Type B pancreatic cell (in vitro differentiated cells): ENCODE measurements around the gene PARS2. TPM values are rescaled to one million over a fixed set of nuclear protein-coding genes. Genes with fewer than 3 reads are reported as not detected.

Source experiments
- DNase-seq: peaks from one replicate; pipeline ENCODE4 v3.0.0; 2021; ENCODE audit warnings: mixed read lengths; ENCODE audit not compliant: unreplicated experiment; ENCODE audit errors: extremely low spot score
- H3K27ac Mint-ChIP-seq: 2 replicates; pipeline ENCODE4 v1.8.0; 2021; ENCODE audit warnings: mild to moderate bottlenecking, mixed read lengths
- H3K27me3 Mint-ChIP-seq: 2 replicates; pipeline ENCODE4 v1.8.0; 2021; ENCODE audit warnings: mixed read lengths
- H3K36me3 Mint-ChIP-seq: 2 replicates; pipeline ENCODE4 v1.8.0; 2021; ENCODE audit warnings: mixed read lengths
- H3K4me1 Mint-ChIP-seq: one replicate; pipeline ENCODE4 v1.8.0; 2021; ENCODE audit warnings: mixed read lengths; ENCODE audit not compliant: unreplicated experiment
- H3K4me3 Mint-ChIP-seq: 2 replicates; pipeline ENCODE4 v1.8.0; 2021; ENCODE audit warnings: mild to moderate bottlenecking, mixed read lengths
- H3K9me3 Mint-ChIP-seq: 2 replicates; pipeline ENCODE4 v1.8.0; 2021; ENCODE audit warnings: mixed read lengths
- CTCF ChIP-seq: fragments of 200-600 bp; sonication (generic); conservative IDR thresholded peaks from 2 replicates; pipeline ENCODE4 v1.5.0; 2021; ENCODE audit warnings: antibody characterized with exemption, mild to moderate bottlenecking
- total RNA-seq: library from RNA; stranded (reverse); gene quantifications from 2 replicates; pipeline ENCODE4 v1.2.1, GENCODE V29; 2021; ENCODE audit warnings: low replicate concordance

Gene PARS2
- total RNA-seq, 1 donor from 2014 or later, result 9.5 TPM

DNA sequence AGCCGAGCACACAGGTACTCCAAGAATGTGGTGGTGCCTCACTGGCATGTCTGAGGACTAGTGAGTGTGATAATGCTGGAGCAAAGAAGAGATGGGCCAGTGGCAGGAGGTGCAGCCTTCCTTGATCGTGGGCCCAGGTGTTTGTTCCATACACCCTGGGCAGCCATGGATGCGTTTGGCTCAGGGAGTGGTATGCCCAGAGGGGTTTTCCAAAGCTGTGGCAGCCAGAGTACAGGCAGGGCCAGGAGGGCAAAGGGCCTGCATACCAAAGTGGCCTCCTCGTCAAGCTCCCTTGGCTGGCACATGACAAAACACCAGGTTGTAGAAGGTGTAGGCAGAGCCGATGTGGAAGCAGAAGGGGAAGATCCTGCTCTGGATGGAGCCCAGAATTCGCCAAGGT is 19.0 kb downstream of the PARS2 start:
- Mint-ChIP-seq H3K27ac (no peak overlapping the region), H3K36me3 (peaks cover 6% of the 10 kb centered on the region), H3K9me3 (no peaks in the 10 kb centered on the region), H3K27me3 (peaks cover 3% of the 10 kb centered on the region), H3K4me3 (no peak overlapping the region), H3K4me1 (no peaks in the 10 kb centered on the region)
- no peak for TF ChIP-seq CTCF
- DNase-seq, result no peak

DNA sequence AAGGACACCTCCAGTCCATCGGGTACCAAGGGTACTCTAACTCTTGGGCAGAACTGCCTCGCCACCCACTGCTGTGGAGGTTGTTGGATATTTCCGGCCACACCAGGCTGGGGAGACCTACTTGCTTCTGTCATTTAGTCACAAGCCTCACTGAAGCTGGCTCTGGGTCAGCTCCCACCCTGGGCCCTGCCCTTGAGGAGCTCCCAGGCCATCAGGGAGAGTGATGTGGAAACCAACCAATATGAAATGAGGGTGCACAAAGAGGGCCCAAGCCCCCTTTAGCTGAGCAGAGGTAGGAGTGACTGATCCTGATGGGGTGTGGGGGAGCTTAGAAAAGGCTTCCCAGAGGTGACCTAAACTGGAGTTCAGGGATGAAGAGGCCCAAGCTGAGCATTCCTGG is 19.6 kb downstream of the PARS2 start:
- Mint-ChIP-seq H3K27ac (no peak overlapping the region), H3K4me1 (no peaks in the 10 kb centered on the region), H3K9me3 (no peaks in the 10 kb centered on the region), H3K36me3 (peaks cover 6% of the 10 kb centered on the region), H3K4me3 (no peak overlapping the region), H3K27me3 (peaks cover under 1% of the 10 kb centered on the region)
- DNase-seq, result no peak
- no peak for TF ChIP-seq CTCF

- Mint-ChIP-seq H3K4me1 (no peaks in the 10 kb centered on the region), H3K27ac (no peak overlapping the region), H3K27me3 (no peaks in the 10 kb centered on the region), H3K4me3 (no peak overlapping the region), H3K36me3 (peaks cover 6% of the 10 kb centered on the region), H3K9me3 (no peaks in the 10 kb centered on the region)
- no peak for DNase-seq
- TF ChIP-seq CTCF, result no peak
Observed at GRCh38 chr1:54743416-54744226, 20.7 kb downstream of the PARS2 start.

DNA sequence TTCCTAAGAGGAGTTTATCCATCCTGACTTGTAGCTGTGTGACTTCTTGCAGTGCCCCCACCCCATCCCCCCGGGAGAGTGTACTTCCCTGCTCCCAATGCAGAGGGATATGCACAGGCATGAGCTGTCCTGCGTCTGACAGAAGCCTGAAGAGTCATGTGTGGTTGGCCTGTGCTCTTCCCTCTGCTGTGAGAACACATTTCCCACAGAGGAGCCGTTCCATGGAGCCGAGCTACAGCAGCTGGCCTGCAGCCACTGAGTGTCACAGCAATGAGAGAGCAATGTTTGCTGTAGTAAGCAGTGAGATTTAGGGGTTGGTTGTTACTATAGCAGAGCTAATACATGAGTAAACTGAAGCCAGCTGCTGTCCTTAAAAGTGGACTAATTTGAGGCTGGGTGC is 22.0 kb downstream of the PARS2 start:
- H3K27ac Mint-ChIP-seq, result no peak overlapping the region
- peaks cover 12% of the 10 kb centered on the region for H3K36me3 Mint-ChIP-seq
- no peak overlapping the region for H3K4me3 Mint-ChIP-seq

GRCh38 chr1:54741531-54741930 is 22.8 kb downstream of the PARS2 start:
- H3K4me1 Mint-ChIP-seq, result no peaks in the 10 kb centered on the region
- no peak for TF ChIP-seq CTCF
- H3K9me3 Mint-ChIP-seq, result no peaks in the 10 kb centered on the region
- no peak overlapping the region for H3K4me3 Mint-ChIP-seq
- no peak overlapping the region for H3K27ac Mint-ChIP-seq
- H3K36me3 Mint-ChIP-seq, result peaks cover 19% of the 10 kb centered on the region
- no peak for DNase-seq
- H3K27me3 Mint-ChIP-seq, result no peaks in the 10 kb centered on the region

More for the DNA sequence above, 22.0 kb downstream of the PARS2 start:
- TF ChIP-seq CTCF, result no peak
- no peaks in the 10 kb centered on the region for H3K27me3 Mint-ChIP-seq
- no peak for DNase-seq
- H3K4me1 Mint-ChIP-seq, result no peaks in the 10 kb centered on the region
- no peaks in the 10 kb centered on the region for H3K9me3 Mint-ChIP-seq
